ENCODE results near the gene SLC6A6.

DNA sequence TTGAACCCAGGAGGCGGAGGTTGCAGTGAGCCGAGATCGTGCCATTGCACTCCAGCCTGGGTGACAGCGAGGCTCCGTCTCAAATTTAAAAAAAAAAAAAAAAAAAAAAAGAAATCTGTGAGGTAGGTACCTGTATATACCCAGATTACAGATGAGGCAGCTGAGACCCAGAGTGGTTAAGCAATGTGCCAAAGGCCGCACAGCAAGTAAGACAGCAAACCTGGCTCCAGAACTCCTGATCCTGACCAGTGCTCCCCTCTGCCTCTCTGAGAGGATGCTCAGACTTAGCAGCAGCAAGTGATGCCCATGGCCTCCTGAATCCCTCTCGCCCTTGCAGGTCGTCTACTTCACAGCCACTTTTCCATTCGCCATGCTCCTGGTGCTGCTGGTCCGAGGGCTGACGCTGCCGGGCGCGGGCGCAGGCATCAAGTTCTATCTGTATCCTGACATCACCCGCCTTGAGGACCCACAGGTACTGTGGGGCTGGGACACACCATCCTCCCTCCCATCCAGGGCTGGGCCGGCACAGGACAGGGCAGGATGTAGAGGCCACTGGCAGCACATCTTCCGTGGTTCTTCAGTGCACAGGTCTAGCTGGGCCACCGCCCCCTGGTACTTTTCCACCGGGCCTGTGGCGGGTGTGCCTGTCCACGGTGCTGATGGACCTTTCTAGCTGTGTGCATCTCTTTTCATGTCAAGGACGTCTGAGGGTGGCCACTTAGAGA lies 63.9 kb downstream of the SLC6A6 start:
- TF ChIP-seq, protein P1, sequence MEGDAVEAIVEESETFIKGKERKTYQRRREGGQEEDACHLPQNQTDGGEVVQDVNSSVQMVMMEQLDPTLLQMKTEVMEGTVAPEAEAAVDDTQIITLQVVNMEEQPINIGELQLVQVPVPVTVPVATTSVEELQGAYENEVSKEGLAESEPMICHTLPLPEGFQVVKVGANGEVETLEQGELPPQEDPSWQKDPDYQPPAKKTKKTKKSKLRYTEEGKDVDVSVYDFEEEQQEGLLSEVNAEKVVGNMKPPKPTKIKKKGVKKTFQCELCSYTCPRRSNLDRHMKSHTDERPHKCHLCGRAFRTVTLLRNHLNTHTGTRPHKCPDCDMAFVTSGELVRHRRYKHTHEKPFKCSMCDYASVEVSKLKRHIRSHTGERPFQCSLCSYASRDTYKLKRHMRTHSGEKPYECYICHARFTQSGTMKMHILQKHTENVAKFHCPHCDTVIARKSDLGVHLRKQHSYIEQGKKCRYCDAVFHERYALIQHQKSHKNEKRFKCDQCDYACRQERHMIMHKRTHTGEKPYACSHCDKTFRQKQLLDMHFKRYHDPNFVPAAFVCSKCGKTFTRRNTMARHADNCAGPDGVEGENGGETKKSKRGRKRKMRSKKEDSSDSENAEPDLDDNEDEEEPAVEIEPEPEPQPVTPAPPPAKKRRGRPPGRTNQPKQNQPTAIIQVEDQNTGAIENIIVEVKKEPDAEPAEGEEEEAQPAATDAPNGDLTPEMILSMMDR (IDR thresholded peaks at IDR 0.05), result no peak
- TF ChIP-seq EP300 (IDR thresholded peaks at IDR 0.05) (no peak), POLR2A (IDR thresholded peaks at IDR 0.05) (no peak), POLR2AphosphoS5 (IDR thresholded peaks at IDR 0.05) (no peak)

Measured in gastroesophageal sphincter (tissue), 3 donors.